ENCODE measurements around the gene NAA60. TPM values are rescaled to one million over a fixed set of nuclear protein-coding genes. Genes with fewer than 3 reads are reported as not detected.

The NAA60 gene
- total and polyA plus RNA-seq, 2 of the 13 experiments (the other 11 are each of a cell fraction or from before 2014, with no cell fraction given): 14.7 to 32.0 TPM

GRCh38 chr16:3482659-3483241, 39.3 kb downstream of the NAA60 start (continued):
- TF ChIP-seq, protein P1, sequence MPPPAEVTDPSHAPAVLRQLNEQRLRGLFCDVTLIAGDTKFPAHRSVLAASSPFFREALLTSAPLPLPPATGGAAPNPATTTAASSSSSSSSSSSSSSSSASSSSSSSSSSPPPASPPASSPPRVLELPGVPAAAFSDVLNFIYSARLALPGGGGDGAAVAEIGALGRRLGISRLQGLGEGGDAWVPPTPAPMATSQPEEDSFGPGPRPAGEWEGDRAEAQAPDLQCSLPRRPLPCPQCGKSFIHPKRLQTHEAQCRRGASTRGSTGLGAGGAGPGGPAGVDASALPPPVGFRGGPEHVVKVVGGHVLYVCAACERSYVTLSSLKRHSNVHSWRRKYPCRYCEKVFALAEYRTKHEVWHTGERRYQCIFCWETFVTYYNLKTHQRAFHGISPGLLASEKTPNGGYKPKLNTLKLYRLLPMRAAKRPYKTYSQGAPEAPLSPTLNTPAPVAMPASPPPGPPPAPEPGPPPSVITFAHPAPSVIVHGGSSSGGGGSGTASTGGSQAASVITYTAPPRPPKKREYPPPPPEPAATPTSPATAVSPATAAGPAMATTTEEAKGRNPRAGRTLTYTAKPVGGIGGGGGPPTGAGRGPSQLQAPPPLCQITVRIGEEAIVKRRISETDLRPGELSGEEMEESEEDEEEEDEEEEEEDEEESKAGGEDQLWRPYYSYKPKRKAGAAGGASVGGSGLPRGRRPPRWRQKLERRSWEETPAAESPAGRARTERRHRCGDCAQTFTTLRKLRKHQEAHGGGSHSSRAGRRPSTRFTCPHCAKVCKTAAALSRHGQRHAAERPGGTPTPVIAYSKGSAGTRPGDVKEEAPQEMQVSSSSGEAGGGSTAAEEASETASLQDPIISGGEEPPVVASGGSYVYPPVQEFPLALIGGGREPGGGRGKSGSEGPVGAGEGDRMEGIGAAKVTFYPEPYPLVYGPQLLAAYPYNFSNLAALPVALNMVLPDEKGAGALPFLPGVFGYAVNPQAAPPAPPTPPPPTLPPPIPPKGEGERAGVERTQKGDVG (CRISPR knock-in tag; IDR thresholded peaks at IDR 0.05; ENCODE audit: borderline replicate concordance): no peak

DNA sequence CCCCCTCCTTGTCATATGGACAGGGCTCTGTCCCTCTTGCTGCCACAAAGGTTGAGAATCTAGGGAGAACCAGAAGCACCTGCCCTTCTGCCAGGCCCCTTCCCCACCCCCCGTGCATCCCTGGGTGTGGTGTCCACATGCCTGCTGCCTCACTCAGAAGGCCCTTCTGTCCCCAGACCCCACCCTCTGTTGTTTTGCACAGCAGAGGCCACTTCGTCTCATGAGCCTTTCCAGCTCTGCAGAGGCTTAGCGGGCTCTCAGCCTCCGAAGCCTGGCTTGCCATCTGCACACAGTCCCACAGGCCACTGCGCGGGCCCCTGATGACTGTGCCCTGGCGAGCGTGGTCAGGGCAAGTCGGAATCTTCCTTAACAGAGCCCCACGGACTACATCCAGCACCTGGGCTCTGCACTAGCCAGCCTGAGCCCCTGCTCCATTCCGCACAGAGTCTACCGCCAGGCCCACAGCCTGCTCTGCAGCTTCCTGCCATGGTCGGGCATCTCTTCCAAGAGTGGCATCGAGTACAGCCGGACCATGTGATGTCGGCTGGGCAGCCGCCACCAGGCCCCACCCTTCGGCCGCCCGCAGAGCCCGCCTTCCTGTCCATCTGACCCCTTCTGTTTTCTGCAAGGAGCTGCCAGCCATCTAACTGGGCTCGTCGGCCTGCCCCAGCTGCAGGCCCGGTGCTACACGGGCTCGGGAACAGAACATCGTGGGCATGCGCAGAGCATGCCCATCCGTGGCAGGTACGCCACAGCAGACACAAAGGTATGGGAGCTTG, 41.0 kb downstream of the NAA60 start:
- Histone ChIP-seq H3K4me1 (ENCODE audit: insufficient read depth, low read length) (peaks cover 17% of the 10 kb centered on the region), H4K20me1 (ENCODE audit: insufficient read depth, low read length) (peaks cover 8% of the 10 kb centered on the region; the same call in 1 of the 2 replicates), H3K9ac (ENCODE audit: insufficient read depth, low read depth, low read length) (no peak overlapping the region), H3K4me2 (ENCODE audit: low read depth, low read length) (no peak overlapping the region), H3K27ac (ENCODE audit: extremely low read length, insufficient read depth, low read length) (no peak overlapping the region), H3K36me3 (replicated peaks in 1 of 2; ENCODE audit: control insufficient read depth in 1 of 2, insufficient read depth in 2 of 2, low read length in 2 of 2) (peaks cover 33 to 61% of the 10 kb centered on the region in 2 experiments), H3K9me3 (ENCODE audit: low read length) (no peaks in the 10 kb centered on the region), H3K79me2 (ENCODE audit: insufficient read depth, low read length) (peaks cover 8% of the 10 kb centered on the region), H3K27me3 (ENCODE audit: control insufficient read depth in 1 of 2, insufficient read depth in 2 of 2, low read length in 2 of 2) (no peaks in the 10 kb centered on the region), H2AFZ (ENCODE audit: low read length) (no peak overlapping the region), H3K4me3 (replicated peaks in 1 of 3; ENCODE audit: insufficient read depth in 1 of 3, low read depth in 2 of 3, low read length in 3 of 3) (no peak overlapping the region)
- BruUV-seq (replicated peaks): no TSS peak
- CTCF ChIA-PET (ENCODE audit: low intra/inter-chr PET ratio, low total read pairs): no interaction called here
- ATAC-seq: no peak
- in situ Hi-C loops (cut with HindIII; ENCODE audit: extremely low pct_ligation_motif_present, low pct_unique_long_range_greater_than_20kb) (no loop called here), intact Hi-C loops (cut with micrococcal nuclease; ENCODE audit: unreplicated experiment) (no loop called here)
- POLR2A ChIA-PET: no interaction called here
- no peak for FAIRE-seq
- DNase-seq (ENCODE audit: low spot score): no peak
- WGBS (ENCODE audit: low lambda C conversion rate): 92% methylated on average over 24 of the region's 30 CpGs
- 0 out of 4 replicates have a peak, but pooled peaks of 1 of the 2 experiments have one; percentile 6 for TF ChIP-seq POLR2A (IDR thresholded peaks at IDR 0.05; ENCODE audit: insufficient read depth in 1 of 2, low read depth in 2 of 2, low read length in 2 of 2)
- TF ChIP-seq AGO2 (optimal IDR thresholded peaks at IDR 0.05; ENCODE audit: low read depth, low read length): peak; percentile 62
- TF ChIP-seq NR1H2 (CRISPR knock-in tag; IDR thresholded peaks at IDR 0.05; ENCODE audit: borderline replicate concordance, low read depth): no peak
